ENCODE results near the gene SLC8A1. TPM values are rescaled to one million over a fixed set of nuclear protein-coding genes. Genes with fewer than 3 reads are reported as not detected.

The SLC8A1 gene
- total RNA-seq, 4 donors from 2014 or later, result 2.2 to 45.0 (median 9.6) TPM

DNA sequence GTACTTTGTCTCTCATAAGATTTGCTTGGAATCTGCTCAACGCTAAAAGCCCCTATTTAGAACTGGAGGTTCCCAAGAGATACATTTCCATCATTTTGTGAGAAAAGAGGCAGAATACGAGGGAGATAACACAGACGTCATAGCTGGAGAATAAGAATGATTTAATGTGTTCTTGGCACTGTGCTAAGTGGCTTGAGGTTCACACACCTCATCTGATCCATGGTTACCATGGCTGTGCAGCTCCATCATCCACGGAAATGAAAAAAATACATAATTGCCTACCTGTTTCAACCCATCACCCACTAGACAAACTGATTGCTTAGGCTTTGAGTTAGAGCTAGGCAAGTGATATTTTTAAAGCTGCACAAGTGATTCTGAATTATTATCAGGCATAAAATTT is 227.6 kb downstream of the SLC8A1 start:
- DNase-seq, result no peak
- WGBS, 2 donors, result 79 to 86% methylated on average over 4 of the region's 4 CpGs
- H3K9me3 ChIP-seq, result no peaks in the 10 kb centered on the region
- H3K27me3 ChIP-seq, result no peaks in the 10 kb centered on the region
- H3K4me1 ChIP-seq, result peaks cover 0 to 12% (median 0%) of the 10 kb centered on the region in 3 donors
- H3K4me3 ChIP-seq, result no peak overlapping the region
- H3K27ac ChIP-seq, result no peak overlapping the region
- intact Hi-C loops (cut with DNase I), result no loop called here
- TF ChIP-seq POLR2A (IDR thresholded peaks at IDR 0.05), result no peak
- TF ChIP-seq, protein P1, sequence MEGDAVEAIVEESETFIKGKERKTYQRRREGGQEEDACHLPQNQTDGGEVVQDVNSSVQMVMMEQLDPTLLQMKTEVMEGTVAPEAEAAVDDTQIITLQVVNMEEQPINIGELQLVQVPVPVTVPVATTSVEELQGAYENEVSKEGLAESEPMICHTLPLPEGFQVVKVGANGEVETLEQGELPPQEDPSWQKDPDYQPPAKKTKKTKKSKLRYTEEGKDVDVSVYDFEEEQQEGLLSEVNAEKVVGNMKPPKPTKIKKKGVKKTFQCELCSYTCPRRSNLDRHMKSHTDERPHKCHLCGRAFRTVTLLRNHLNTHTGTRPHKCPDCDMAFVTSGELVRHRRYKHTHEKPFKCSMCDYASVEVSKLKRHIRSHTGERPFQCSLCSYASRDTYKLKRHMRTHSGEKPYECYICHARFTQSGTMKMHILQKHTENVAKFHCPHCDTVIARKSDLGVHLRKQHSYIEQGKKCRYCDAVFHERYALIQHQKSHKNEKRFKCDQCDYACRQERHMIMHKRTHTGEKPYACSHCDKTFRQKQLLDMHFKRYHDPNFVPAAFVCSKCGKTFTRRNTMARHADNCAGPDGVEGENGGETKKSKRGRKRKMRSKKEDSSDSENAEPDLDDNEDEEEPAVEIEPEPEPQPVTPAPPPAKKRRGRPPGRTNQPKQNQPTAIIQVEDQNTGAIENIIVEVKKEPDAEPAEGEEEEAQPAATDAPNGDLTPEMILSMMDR (IDR thresholded peaks at IDR 0.05), result no peak
- H3K36me3 ChIP-seq, result no peaks in the 10 kb centered on the region

DNA sequence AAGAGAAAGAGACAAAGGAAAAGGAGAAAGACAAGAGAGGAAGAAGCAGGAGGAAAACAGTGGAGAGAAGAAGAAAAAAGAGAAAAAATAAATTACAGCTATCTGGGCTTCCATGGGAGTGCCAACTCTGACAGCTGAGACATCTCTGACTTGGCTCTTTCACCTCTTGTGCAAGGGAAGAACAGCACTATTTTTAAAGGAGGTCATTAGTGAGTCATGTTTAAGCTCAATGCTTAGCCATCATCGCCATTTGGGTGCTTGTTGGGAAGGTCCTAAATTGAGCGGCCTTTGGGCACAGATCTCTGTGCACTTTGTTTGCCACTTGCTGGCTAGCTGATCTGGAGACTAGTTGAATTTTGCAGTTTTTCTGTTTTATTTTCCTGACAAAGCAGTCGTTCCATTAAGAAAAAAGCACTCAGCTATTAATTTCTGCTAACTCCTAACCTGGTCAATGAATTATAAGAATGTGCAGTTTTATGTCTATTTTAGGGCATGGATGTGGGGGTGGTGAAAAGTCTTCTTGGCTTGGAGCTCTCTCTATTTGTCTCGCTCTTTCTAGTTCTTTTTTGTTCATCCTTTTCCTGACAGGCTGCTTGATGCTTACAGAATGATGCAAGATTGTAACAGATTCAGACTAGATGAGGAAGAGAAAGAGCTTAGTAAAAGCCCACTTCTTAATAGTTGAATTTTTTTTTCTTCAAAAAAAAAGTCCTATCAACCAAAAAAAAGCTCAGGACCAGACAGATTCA is 231.5 kb downstream of the SLC8A1 start:
- intact Hi-C loops (cut with DNase I), result no loop called here
- H3K9me3 ChIP-seq, result no peaks in the 10 kb centered on the region
- no peak overlapping the region for H3K4me3 ChIP-seq
- no peaks in the 10 kb centered on the region for H3K27me3 ChIP-seq
- H3K36me3 ChIP-seq, result no peaks in the 10 kb centered on the region
- DNase-seq, result no peak
- no peak for TF ChIP-seq POLR2A (IDR thresholded peaks at IDR 0.05)
- TF ChIP-seq, protein P1 (IDR thresholded peaks at IDR 0.05), result no peak
- H3K4me1 ChIP-seq, result peaks cover 3 to 25% (median 5%) of the 10 kb centered on the region in 3 donors
- WGBS, 2 donors, result 67 to 68% methylated on average over 4 of the region's 4 CpGs
- H3K27ac ChIP-seq, result peak overlapping the region in 2 of 4 donors; percentile 43 to 69

DNA sequence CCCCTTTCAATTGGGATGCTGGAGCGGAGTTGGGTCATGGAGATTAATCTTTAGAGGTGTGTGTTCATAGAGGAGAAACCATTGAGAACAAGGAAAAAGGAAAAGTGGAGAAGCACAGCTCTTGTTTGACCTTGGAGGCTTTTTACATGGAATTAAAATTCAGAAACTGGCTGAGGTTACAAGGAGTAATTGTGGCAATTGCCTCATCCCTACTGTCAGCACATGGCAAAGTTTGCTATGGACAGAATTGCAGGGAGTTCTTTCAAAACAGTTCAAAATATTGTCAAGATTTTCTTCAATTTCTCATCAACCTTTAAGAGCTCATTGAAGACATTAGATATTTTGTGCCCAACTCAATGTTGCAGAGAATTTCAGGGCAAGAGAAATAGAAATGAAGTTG is 232.7 kb downstream of the SLC8A1 start:
- H3K27ac ChIP-seq, result no peak overlapping the region
- DNase-seq, result no peak
- 92 to 100% methylated on average over 1 of the region's 1 CpG for WGBS, 2 donors
- no peak for TF ChIP-seq POLR2A (IDR thresholded peaks at IDR 0.05)
- TF ChIP-seq, protein P1 (IDR thresholded peaks at IDR 0.05), result no peak
- no peaks in the 10 kb centered on the region for H3K9me3 ChIP-seq
- H3K4me3 ChIP-seq, result no peak overlapping the region
- intact Hi-C loops (cut with DNase I), result no loop called here
- H3K27me3 ChIP-seq, result no peaks in the 10 kb centered on the region
- peaks cover 3 to 26% (median 5%) of the 10 kb centered on the region in 3 donors for H3K4me1 ChIP-seq
- no peaks in the 10 kb centered on the region for H3K36me3 ChIP-seq

DNA sequence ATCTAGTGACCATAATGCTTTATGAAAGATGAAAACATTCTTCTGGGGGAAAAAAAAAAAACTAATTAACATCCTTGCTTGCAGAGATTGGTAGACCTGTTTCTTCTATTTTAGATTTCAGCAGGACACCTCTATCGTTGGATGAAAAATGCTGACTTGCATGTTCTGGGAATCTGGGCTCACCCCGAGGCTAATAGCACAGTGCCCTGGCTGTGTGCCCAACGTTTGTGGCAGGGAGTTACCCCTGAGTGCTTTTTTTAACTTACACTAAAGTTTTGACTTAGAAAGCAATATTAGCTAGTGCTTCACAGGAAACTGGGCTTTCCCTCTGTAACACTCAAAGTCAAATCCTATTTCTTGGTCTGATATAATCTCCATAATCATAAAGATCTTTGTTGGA is 233.2 kb downstream of the SLC8A1 start:
- no peak overlapping the region for H3K27ac ChIP-seq
- no peaks in the 10 kb centered on the region for H3K36me3 ChIP-seq
- peaks cover 3 to 30% (median 5%) of the 10 kb centered on the region in 3 donors for H3K4me1 ChIP-seq

DNA sequence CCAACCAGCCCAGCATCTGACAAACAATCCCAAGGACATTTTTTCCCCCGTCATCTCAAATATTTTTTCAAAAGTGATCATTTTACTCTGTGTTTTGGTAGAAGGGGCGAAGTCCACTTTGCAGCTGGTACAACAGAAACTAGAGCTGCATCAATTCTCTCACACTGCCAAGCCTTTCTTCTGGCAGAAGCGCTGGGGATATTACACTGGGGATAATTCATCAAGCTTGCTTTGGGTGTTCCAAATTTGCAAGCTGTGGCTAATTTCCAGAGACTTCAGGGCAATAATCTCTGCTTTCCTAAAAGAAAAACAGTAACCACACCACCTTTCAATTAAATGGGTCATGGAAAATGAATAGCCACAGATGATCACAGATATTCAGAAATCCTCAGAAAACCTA is 238.3 kb downstream of the SLC8A1 start:
- intact Hi-C loops (cut with DNase I), result no loop called here
- TF ChIP-seq, protein P1 (IDR thresholded peaks at IDR 0.05), result no peak
- no peak for TF ChIP-seq POLR2A (IDR thresholded peaks at IDR 0.05)
- Histone ChIP-seq H3K27ac (peak overlapping the region in 1 of 4 donors; percentile 14), H3K27me3 (no peaks in the 10 kb centered on the region), H3K4me1 (peaks cover under 1 to 17% (median 2%) of the 10 kb centered on the region in 3 donors), H3K4me3 (no peak overlapping the region), H3K9me3 (no peaks in the 10 kb centered on the region), H3K36me3 (no peaks in the 10 kb centered on the region)
- WGBS, 2 donors, result 68 to 73% methylated on average over 3 of the region's 3 CpGs
- DNase-seq, result no peak

More for the DNA sequence above, 233.2 kb downstream of the SLC8A1 start:
- H3K9me3 ChIP-seq, result no peaks in the 10 kb centered on the region
- intact Hi-C loops (cut with DNase I), result no loop called here
- no peak for TF ChIP-seq POLR2A (IDR thresholded peaks at IDR 0.05)
- TF ChIP-seq, protein P1 (IDR thresholded peaks at IDR 0.05), result no peak
- WGBS, 2 donors, result 4 to 15% methylated on average over 3 of the region's 3 CpGs
- H3K27me3 ChIP-seq, result no peaks in the 10 kb centered on the region
- no peak for DNase-seq
- H3K4me3 ChIP-seq, result no peak overlapping the region
